Panc1 (cell line): ENCODE results near the gene PON1.

Source experiments
- CTCF ChIP-seq: fragments of 450-650 bp; IDR thresholded peaks from 2 replicates; pipeline ENCODE4 v1.5.1; 2017; ENCODE audit warnings: mild to moderate bottlenecking
- POLR2AphosphoS5 ChIP-seq: IDR thresholded peaks from 2 replicates; pipeline ENCODE4 v1.6.1; 2012; ENCODE audit warnings: mild to moderate bottlenecking, low read depth, low read length, moderate library complexity
- REST ChIP-seq, 2 experiments: IDR thresholded peaks; 2 replicates each; pipeline ENCODE4 v1.6.1; 2011 to 2012; ENCODE audit warnings: low read depth in 2 of 2, control low read depth in 1 of 2, low read length in 1 of 2, mild to moderate bottlenecking in 1 of 2, moderate library complexity in 1 of 2; ENCODE audit not compliant: insufficient read depth in 1 of 2
- SIN3A ChIP-seq: IDR thresholded peaks from 2 replicates; pipeline ENCODE4 v1.6.1; 2012; ENCODE audit warnings: low read depth, mild to moderate bottlenecking, low read length, moderate library complexity, borderline replicate concordance; ENCODE audit not compliant: insufficient read depth

GRCh38 chr7:95298091-95298490 lies 26.2 kb downstream of the PON1 start:
- TF ChIP-seq CTCF, result no peak
- TF ChIP-seq POLR2AphosphoS5, result no peak
- TF ChIP-seq REST (IDR thresholded peaks at IDR 0.05; ENCODE audit: insufficient read depth in 1 of 2, low read depth in 2 of 2, low read length in 1 of 2), result no peak
- TF ChIP-seq SIN3A, result no peak
